SK-N-SH treated with all-trans-retinoic acid at 6 μM for 48 hours (cell line): ENCODE results near the gene NIPAL4.

Source experiments
- ATAC-seq: fragments of 200-7000 bp; cut with Tn5 transposase; 3 replicates; pipeline ENCODE4 v1.9.1; 2020; ENCODE audit warnings: mild to moderate bottlenecking, moderate library complexity
- ARNTL ChIP-seq: fragments of 450-650 bp; formaldehyde crosslinking; IDR thresholded peaks from 2 replicates; pipeline ENCODE4 v1.5.0; 2020; ENCODE audit warnings: low read depth, mild to moderate bottlenecking, moderate library complexity, borderline replicate concordance
- BACH2 ChIP-seq: fragments of 250-450 bp; sonication (Bioruptor Pico); IDR thresholded peaks from 2 replicates; pipeline ENCODE4 v1.9.0; 2021; ENCODE audit warnings: mild to moderate bottlenecking, borderline replicate concordance
- ESRRG ChIP-seq: fragments of 250-450 bp; sonication (Bioruptor Pico); IDR thresholded peaks from 2 replicates; pipeline ENCODE4 v1.6.1; 2021; ENCODE audit warnings: mild to moderate bottlenecking
- GLIS3 ChIP-seq: fragments of 250-450 bp; sonication (Bioruptor Pico); IDR thresholded peaks from 2 replicates; pipeline ENCODE4 v1.5.0; 2020; ENCODE audit warnings: mild to moderate bottlenecking, moderate library complexity
- OSR1 ChIP-seq: fragments of 250-450 bp; sonication (Bioruptor Pico); IDR thresholded peaks from 2 replicates; pipeline ENCODE4 v1.8.0; 2022; ENCODE audit warnings: moderate library complexity, mild to moderate bottlenecking, inconsistent platforms
- PPARA ChIP-seq: fragments of 250-450 bp; sonication (Bioruptor Pico); IDR thresholded peaks from 2 replicates; pipeline ENCODE4 v1.5.0; 2020; ENCODE audit warnings: mild to moderate bottlenecking, borderline replicate concordance
- SNAI2 ChIP-seq: fragments of 250-450 bp; sonication (Bioruptor Pico); IDR thresholded peaks from 2 replicates; pipeline ENCODE4 v1.5.0; 2020; ENCODE audit warnings: mild to moderate bottlenecking, moderate library complexity
- TCF4 ChIP-seq: fragments of 250-450 bp; sonication (Bioruptor Pico); IDR thresholded peaks from 2 replicates; pipeline ENCODE4 v1.8.0; 2021; ENCODE audit warnings: mild to moderate bottlenecking, moderate library complexity, borderline replicate concordance
- TOX ChIP-seq: fragments of 250-450 bp; sonication (Bioruptor Pico); IDR thresholded peaks from 2 replicates; pipeline ENCODE4 v1.8.0; 2021; ENCODE audit warnings: mild to moderate bottlenecking, moderate library complexity, borderline replicate concordance
- ZC3H10 ChIP-seq: fragments of 250-450 bp; sonication (Bioruptor Pico); IDR thresholded peaks from 2 replicates; pipeline ENCODE4 v1.5.1; 2021; ENCODE audit warnings: mild to moderate bottlenecking, moderate library complexity
- ZFP3 ChIP-seq: fragments of 250-450 bp; sonication (Bioruptor Pico); IDR thresholded peaks from 2 replicates; pipeline ENCODE4 v1.5.0; 2020; ENCODE audit warnings: mild to moderate bottlenecking, moderate library complexity
- ZFP30 ChIP-seq: fragments of 450-650 bp; formaldehyde crosslinking; IDR thresholded peaks from 2 replicates; pipeline ENCODE4 v1.5.0; 2022; ENCODE audit warnings: mild to moderate bottlenecking, moderate library complexity
- ZNF565 ChIP-seq: fragments of 450-650 bp; formaldehyde crosslinking; conservative IDR thresholded peaks from 2 replicates; pipeline ENCODE4 v1.5.0; 2020; ENCODE audit warnings: low read depth, mild to moderate bottlenecking, moderate library complexity
- ZNF70 ChIP-seq: fragments of 450-650 bp; formaldehyde crosslinking; IDR thresholded peaks from 2 replicates; pipeline ENCODE4 v1.5.0; 2020; ENCODE audit warnings: mild to moderate bottlenecking, moderate library complexity
- ZNF8 ChIP-seq: fragments of 450-650 bp; formaldehyde crosslinking; IDR thresholded peaks from 2 replicates; pipeline ENCODE4 v1.5.0; 2020; ENCODE audit warnings: mild to moderate bottlenecking, moderate library complexity
- TF ChIP-seq, protein P1 (sequence below): fragments of 250-450 bp; sonication (Bioruptor Pico); IDR thresholded peaks from 2 replicates; pipeline ENCODE4 v1.8.0; 2020; ENCODE audit warnings: mild to moderate bottlenecking, moderate library complexity, borderline replicate concordance
- TF ChIP-seq, protein P2 (sequence below): fragments of 250-450 bp; sonication (Bioruptor Pico); IDR thresholded peaks from 2 replicates; pipeline ENCODE4 v1.8.0; 2021; ENCODE audit warnings: low read depth, mild to moderate bottlenecking, moderate library complexity, borderline replicate concordance
- TF ChIP-seq, protein P3 (sequence below): fragments of 250-450 bp; sonication (Bioruptor Pico); IDR thresholded peaks from 2 replicates; pipeline ENCODE4 v1.5.1; 2021; ENCODE audit warnings: mild to moderate bottlenecking, moderate library complexity
- TF ChIP-seq, protein P4 (sequence below): fragments of 250-450 bp; sonication (Bioruptor Pico); IDR thresholded peaks from 2 replicates; pipeline ENCODE4 v1.5.1; 2020; ENCODE audit warnings: low read depth, mild to moderate bottlenecking, moderate library complexity

The NIPAL4 gene

DNA sequence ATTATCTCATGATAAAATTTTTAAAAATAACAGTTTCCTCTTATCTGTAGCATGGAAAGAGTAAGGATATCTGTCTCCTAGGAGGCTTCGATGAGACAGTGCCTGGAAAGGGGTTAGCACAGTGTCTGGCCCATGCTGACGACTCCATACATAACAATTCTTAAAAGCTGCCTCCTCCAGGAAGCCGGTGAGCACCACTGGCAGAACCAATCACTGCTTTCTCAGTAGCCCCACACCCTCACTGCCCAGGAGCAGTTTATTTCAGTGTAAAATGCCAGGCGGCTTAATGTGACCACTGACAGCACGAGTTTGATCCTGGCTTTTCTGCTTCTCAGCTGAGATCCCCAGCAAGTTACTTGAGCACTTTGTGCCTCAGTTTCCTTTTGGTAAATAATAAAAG, 1.2 kb upstream of the NIPAL4 start:
- TF ChIP-seq BACH2 (CRISPR knock-in tag) (no peak), ZNF565 (CRISPR knock-in tag) (no peak), TCF4 (no peak), GLIS3 (CRISPR knock-in tag) (no peak), ZNF8 (CRISPR knock-in tag) (no peak)
- TF ChIP-seq, protein P1, sequence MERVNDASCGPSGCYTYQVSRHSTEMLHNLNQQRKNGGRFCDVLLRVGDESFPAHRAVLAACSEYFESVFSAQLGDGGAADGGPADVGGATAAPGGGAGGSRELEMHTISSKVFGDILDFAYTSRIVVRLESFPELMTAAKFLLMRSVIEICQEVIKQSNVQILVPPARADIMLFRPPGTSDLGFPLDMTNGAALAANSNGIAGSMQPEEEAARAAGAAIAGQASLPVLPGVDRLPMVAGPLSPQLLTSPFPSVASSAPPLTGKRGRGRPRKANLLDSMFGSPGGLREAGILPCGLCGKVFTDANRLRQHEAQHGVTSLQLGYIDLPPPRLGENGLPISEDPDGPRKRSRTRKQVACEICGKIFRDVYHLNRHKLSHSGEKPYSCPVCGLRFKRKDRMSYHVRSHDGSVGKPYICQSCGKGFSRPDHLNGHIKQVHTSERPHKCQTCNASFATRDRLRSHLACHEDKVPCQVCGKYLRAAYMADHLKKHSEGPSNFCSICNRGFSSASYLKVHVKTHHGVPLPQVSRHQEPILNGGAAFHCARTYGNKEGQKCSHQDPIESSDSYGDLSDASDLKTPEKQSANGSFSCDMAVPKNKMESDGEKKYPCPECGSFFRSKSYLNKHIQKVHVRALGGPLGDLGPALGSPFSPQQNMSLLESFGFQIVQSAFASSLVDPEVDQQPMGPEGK (CRISPR knock-in tag), result no peak
- TF ChIP-seq, protein P2, sequence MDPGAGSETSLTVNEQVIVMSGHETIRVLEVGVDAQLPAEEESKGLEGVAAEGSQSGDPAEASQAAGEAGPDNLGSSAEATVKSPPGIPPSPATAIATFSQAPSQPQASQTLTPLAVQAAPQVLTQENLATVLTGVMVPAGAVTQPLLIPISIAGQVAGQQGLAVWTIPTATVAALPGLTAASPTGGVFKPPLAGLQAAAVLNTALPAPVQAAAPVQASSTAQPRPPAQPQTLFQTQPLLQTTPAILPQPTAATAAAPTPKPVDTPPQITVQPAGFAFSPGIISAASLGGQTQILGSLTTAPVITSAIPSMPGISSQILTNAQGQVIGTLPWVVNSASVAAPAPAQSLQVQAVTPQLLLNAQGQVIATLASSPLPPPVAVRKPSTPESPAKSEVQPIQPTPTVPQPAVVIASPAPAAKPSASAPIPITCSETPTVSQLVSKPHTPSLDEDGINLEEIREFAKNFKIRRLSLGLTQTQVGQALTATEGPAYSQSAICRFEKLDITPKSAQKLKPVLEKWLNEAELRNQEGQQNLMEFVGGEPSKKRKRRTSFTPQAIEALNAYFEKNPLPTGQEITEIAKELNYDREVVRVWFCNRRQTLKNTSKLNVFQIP (CRISPR knock-in tag), result no peak
- TF ChIP-seq, protein P3, sequence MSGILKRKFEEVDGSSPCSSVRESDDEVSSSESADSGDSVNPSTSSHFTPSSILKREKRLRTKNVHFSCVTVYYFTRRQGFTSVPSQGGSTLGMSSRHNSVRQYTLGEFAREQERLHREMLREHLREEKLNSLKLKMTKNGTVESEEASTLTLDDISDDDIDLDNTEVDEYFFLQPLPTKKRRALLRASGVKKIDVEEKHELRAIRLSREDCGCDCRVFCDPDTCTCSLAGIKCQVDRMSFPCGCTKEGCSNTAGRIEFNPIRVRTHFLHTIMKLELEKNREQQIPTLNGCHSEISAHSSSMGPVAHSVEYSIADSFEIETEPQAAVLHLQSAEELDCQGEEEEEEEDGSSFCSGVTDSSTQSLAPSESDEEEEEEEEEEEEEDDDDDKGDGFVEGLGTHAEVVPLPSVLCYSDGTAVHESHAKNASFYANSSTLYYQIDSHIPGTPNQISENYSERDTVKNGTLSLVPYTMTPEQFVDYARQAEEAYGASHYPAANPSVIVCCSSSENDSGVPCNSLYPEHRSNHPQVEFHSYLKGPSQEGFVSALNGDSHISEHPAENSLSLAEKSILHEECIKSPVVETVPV, result no peak
- TF ChIP-seq, all 23 proteins: peak for 0
- no peak for ATAC-seq

DNA sequence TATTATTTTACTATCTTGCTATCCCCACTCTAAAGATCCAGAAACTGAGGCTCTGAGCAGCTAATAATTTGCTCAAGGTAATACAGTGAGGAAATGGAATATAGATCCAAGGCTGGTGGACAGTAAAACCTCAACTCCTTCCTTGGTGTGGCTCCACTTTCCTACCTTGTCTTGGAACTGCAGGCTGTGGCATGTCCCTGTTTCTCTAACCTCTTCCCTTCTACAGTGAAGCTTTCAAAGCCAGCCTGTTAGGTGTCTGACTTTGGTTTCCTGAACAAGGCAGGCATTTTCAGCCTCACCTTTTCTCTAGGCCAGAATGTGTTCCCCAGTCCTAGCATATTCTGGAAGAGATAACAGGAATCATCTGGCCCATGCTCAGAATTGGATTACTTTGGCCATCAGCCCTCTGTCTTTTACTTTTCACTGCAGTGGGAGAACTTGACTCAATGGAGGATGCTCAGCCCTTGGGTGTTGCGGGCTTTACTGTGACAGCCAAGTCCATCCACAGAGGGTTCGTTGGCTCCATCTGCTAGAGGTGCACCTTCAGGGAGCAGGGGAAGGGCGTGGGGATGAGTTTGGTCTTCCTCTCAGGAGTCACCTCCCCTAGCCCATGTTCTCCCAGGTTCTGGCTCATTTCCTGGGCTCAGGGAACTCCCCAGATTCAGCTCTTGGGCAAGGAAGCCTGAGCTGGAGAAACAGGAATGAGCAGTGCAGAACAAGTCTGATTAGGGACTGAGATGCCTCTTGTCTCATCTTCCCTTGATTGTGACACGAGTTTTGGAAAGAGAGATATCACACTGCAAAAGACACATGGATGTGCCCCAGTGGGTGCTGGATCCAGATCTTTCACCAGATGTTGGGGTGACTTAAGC, 1.1 kb downstream of the NIPAL4 start:
- no peak for ATAC-seq
- TF ChIP-seq GLIS3 (CRISPR knock-in tag) (no peak), ZFP30 (CRISPR knock-in tag) (no peak), SNAI2 (CRISPR knock-in tag) (no peak), ZFP3 (CRISPR knock-in tag) (no peak), TOX (no peak), ZC3H10 (CRISPR knock-in tag) (no peak), TCF4 (no peak)
- TF ChIP-seq, protein P3, result no peak
- TF ChIP-seq, protein P4, sequence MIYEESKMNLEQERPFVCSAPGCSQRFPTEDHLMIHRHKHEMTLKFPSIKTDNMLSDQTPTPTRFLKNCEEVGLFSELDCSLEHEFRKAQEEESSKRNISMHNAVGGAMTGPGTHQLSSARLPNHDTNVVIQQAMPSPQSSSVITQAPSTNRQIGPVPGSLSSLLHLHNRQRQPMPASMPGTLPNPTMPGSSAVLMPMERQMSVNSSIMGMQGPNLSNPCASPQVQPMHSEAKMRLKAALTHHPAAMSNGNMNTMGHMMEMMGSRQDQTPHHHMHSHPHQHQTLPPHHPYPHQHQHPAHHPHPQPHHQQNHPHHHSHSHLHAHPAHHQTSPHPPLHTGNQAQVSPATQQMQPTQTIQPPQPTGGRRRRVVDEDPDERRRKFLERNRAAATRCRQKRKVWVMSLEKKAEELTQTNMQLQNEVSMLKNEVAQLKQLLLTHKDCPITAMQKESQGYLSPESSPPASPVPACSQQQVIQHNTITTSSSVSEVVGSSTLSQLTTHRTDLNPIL (CRISPR knock-in tag), result no peak

DNA sequence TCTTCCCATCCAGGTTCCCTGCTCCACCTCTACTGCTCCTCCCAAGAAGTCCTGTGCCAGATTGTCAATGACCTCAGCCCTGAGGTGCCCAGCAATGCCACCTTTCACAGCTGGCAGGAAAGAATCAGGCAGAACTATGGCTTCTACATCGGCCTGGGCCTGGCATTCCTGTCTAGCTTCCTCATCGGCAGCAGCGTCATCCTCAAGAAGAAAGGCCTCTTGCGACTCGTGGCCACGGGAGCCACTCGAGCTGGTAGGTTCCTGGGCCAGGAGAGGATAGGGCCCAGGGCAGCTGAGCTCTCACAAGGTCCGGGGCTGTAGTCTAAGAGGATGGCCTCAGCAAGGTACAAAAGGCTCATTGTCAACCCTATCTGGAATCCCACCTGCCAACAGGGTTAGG, 3.1 kb downstream of the NIPAL4 start:
- no peak for ATAC-seq
- TF ChIP-seq SNAI2 (CRISPR knock-in tag) (no peak), ESRRG (no peak), ZNF70 (no peak), BACH2 (CRISPR knock-in tag) (no peak), PPARA (CRISPR knock-in tag) (no peak), ZFP30 (CRISPR knock-in tag) (no peak), ARNTL (CRISPR knock-in tag) (no peak), OSR1 (CRISPR knock-in tag) (no peak), TOX (no peak), GLIS3 (CRISPR knock-in tag) (no peak)
- TF ChIP-seq, protein P3, result no peak
- TF ChIP-seq, protein P2 (CRISPR knock-in tag), result no peak
